ENCODE measurements around the gene API5.

DNA sequence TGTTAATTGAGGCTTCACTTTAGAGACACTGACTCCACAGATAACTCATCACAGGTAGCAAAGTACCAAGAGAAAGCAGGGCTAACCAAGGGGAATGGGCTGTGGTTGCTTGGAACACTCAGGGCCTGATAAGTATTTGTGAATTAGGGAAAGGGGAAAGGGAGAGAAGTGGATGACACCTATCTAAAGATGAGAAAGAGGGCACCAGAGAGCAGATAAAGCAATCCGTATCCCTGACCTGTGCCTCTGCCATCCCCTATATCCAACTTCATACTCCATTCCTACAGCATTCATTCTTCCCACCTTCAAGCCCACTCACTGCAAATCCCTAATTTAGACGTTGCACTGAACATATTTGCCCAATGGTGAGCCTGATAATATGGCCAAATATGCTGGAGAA lies 43.0 kb upstream of the API5 start:
- TF ChIP-seq, protein P1, sequence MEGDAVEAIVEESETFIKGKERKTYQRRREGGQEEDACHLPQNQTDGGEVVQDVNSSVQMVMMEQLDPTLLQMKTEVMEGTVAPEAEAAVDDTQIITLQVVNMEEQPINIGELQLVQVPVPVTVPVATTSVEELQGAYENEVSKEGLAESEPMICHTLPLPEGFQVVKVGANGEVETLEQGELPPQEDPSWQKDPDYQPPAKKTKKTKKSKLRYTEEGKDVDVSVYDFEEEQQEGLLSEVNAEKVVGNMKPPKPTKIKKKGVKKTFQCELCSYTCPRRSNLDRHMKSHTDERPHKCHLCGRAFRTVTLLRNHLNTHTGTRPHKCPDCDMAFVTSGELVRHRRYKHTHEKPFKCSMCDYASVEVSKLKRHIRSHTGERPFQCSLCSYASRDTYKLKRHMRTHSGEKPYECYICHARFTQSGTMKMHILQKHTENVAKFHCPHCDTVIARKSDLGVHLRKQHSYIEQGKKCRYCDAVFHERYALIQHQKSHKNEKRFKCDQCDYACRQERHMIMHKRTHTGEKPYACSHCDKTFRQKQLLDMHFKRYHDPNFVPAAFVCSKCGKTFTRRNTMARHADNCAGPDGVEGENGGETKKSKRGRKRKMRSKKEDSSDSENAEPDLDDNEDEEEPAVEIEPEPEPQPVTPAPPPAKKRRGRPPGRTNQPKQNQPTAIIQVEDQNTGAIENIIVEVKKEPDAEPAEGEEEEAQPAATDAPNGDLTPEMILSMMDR (IDR thresholded peaks at IDR 0.05; ENCODE audit: poor library complexity) = no peak
- no peak for TF ChIP-seq EZH2 (IDR thresholded peaks at IDR 0.05; ENCODE audit: borderline replicate concordance)

Measured in hepatocyte (in vitro differentiated cells).